Endothelial cell of umbilical vein (primary cell): ENCODE measurements around the gene MFNG.

Experiments used
- CTCF ChIP-seq, 2 donors: IDR thresholded peaks; 1 replicate in 1 of 2; 2 replicates in 1 of 2; pipeline ENCODE4 v1.5.1; 2011; ENCODE audit warnings: low read length in 2 of 2, mild to moderate bottlenecking in 2 of 2, moderate library complexity in 2 of 2, control low read depth in 1 of 2, inconsistent platforms in 1 of 2, low read depth in 1 of 2; ENCODE audit not compliant: insufficient read depth in 1 of 2; ENCODE audit errors: extremely low read depth in 1 of 2
- EZH2 ChIP-seq: IDR thresholded peaks from 2 replicates; pipeline ENCODE4 v1.6.1; 2012; ENCODE audit warnings: borderline replicate concordance, low read depth, mild to moderate bottlenecking, moderate library complexity, low read length, inconsistent platforms; ENCODE audit not compliant: severe bottlenecking
- FOS ChIP-seq: IDR thresholded peaks from 2 replicates; pipeline ENCODE4 v1.6.1; 2011; ENCODE audit warnings: mild to moderate bottlenecking, low read length, moderate library complexity, borderline replicate concordance; ENCODE audit not compliant: insufficient read depth
- GATA2 ChIP-seq: IDR thresholded peaks from 2 replicates; pipeline ENCODE4 v1.7.0; 2011; ENCODE audit warnings: low read depth, mild to moderate bottlenecking, moderate library complexity, mixed read lengths, low read length; ENCODE audit not compliant: insufficient read length, insufficient read depth
- JUN ChIP-seq: IDR thresholded peaks from 2 replicates; pipeline ENCODE4 v1.6.1; 2011; ENCODE audit warnings: borderline replicate concordance, low read depth; ENCODE audit not compliant: insufficient read length, insufficient read depth
- MAX ChIP-seq: IDR thresholded peaks from 2 replicates; pipeline ENCODE4 v1.6.1; 2011; ENCODE audit not compliant: insufficient read depth, insufficient read length
- MYC ChIP-seq: IDR thresholded peaks from one replicate; pipeline ENCODE4 v1.6.1; 2011; ENCODE audit warnings: mild to moderate bottlenecking, low read depth, low read length
- POLR2A ChIP-seq: IDR thresholded peaks from 2 replicates; pipeline ENCODE4 v1.6.1; 2012; ENCODE audit warnings: low read depth, mild to moderate bottlenecking, control low read depth, low read length
- POLR2AphosphoS5 ChIP-seq: IDR thresholded peaks from 2 replicates; pipeline ENCODE4 v1.6.1; 2012; ENCODE audit warnings: low read depth, mild to moderate bottlenecking, control low read depth, low read length, moderate library complexity; ENCODE audit not compliant: insufficient read depth

DNA sequence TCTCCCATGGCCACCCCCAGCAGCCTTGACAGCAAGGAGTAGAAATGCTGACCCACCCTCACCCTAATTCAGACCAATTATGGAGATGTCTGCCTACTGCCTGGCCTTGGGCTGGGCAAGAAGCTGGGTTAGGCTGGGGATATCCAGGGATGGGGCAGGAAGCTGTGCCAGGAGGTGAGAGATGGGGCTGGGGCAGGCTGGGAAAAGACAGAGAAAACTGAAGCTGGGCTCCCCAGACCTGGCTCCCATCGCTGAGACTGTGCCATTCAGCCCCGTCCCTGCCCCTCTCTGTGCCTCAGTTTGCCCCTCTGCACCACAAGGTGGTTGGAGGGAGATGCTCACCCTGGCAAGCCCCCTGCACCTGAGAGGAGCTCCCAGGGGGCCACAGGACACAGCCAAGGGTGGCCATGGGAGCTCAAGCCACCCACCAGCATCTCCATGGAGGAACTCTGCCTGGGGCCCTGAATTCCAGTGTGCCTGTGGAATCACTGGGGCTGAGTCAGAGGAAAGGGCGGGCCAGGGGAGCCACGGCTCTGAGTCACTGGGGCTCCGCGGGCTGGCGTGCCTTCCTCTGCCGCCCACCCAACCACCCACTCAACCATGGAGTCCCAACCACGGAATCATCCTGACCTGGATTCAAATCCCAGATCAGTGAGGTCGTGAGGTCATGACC lies 39.0 kb upstream of the MFNG start:
- TF ChIP-seq JUN (peak; percentile 48), CTCF (IDR thresholded peaks at IDR 0.05; ENCODE audit: extremely low read depth in 1 of 2, insufficient read depth in 1 of 2, low read depth in 1 of 2, low read length in 2 of 2) (no peak), POLR2A (peak; percentile 55), EZH2 (no peak), POLR2AphosphoS5 (peak; percentile 72), MYC (no peak), MAX (no peak), GATA2 (no peak), FOS (peak; percentile 99)
